A549 (cell line): ENCODE results near the gene CTNNA1. TPM values are rescaled to one million over a fixed set of nuclear protein-coding genes. Genes with fewer than 3 reads are reported as not detected.

Experiments used
- ATAC-seq, 2 experiments: fragments of 200-7000 bp in 1 of 2; fragments of >200 bp in 1 of 2; cut with Nextera tagmentation in 1 of 2; cut with Tn5 transposase in 1 of 2; 3 replicates each; pipeline versions ENCODE4 v1.8.0 to v1.9.1; 2018 to 2020; ENCODE audit warnings: mild to moderate bottlenecking in 1 of 2, moderate library complexity in 1 of 2
- CTCF ChIA-PET: fragments of 300-600 bp; sonication (Branson Sonifier 250); formaldehyde crosslinking; extraction: SDS; loops from one replicate; lab custom pipeline; 2021; ENCODE audit warnings: antibody characterized with exemption, inconsistent platforms; lab: Yijun Ruan, JAX
- POLR2A ChIA-PET: fragments of 350-600 bp; formaldehyde crosslinking; extraction: SDS; loops from one replicate; lab custom pipeline; 2021; ENCODE audit warnings: antibody characterized with exemption, inconsistent platforms; lab: Yijun Ruan, JAX
- DNase-seq, 2 experiments: peaks; one replicate each; pipeline versions ENCODE4 v3.0.0 to v3.0.0-alpha.2; 2011 to 2016; ENCODE audit warnings: low read depth in 1 of 2, low spot score in 1 of 2
- FAIRE-seq: peaks from 2 replicates; lab custom pipeline; 2011; peaks lifted over from hg19 to GRCh38; lab: Jason Lieb, UNC
- H3K27ac ChIP-seq, 2 experiments: fragments of >200 bp; sonication (Bioruptor Twin); formaldehyde crosslinking; 3 replicates each; pipeline ENCODE4 v1.5.1; 2016 to 2017
- H3K4me1 ChIP-seq: fragments of >200 bp; sonication (Bioruptor Twin); formaldehyde crosslinking; 3 replicates; pipeline ENCODE4 v1.6.1; 2016
- H3K4me2 ChIP-seq: fragments of >200 bp; sonication (Bioruptor Twin); formaldehyde crosslinking; 3 replicates; pipeline ENCODE4 v1.6.1; 2016
- H3K4me3 ChIP-seq: fragments of >200 bp; sonication (Bioruptor Twin); formaldehyde crosslinking; 3 replicates; pipeline ENCODE4 v1.5.1; 2016
- H3K9me3 ChIP-seq: fragments of >200 bp; sonication (Bioruptor Twin); formaldehyde crosslinking; 3 replicates; pipeline ENCODE4 v1.6.1; 2016
- BCL3 ChIP-seq: fragments of >200 bp; sonication (Bioruptor Twin); formaldehyde crosslinking; IDR thresholded peaks from 3 replicates; pipeline ENCODE4 v1.6.1; 2016
- BHLHE40 ChIP-seq: IDR thresholded peaks from 2 replicates; pipeline ENCODE4 v1.6.1; 2012; ENCODE audit warnings: low read depth, low read length, inconsistent platforms
- CHD2 ChIP-seq: fragments of 150-350 bp; IDR thresholded peaks from 2 replicates; pipeline ENCODE4 v1.6.1; 2014; ENCODE audit warnings: low read length; ENCODE audit not compliant: partially characterized antibody
- FOSL2 ChIP-seq, 2 experiments: fragments of 450-650 bp in 1 of 2; fragments of >200 bp in 1 of 2; sonication (Bioruptor Twin) in 1 of 2; formaldehyde crosslinking; IDR thresholded peaks; 2 replicates each; pipeline versions ENCODE4 v1.5.0 to v1.6.1; 2016 to 2020; ENCODE audit warnings: mild to moderate bottlenecking in 1 of 2, moderate library complexity in 1 of 2
- GATA3 ChIP-seq: IDR thresholded peaks from 2 replicates; pipeline ENCODE4 v1.6.1; 2012; ENCODE audit warnings: borderline replicate concordance
- HDAC2 ChIP-seq: fragments of 200-600 bp; sonication (generic); IDR thresholded peaks from 2 replicates; pipeline ENCODE4 v1.6.1; 2016
- HES2 ChIP-seq: fragments of >200 bp; sonication (Bioruptor Twin); formaldehyde crosslinking; IDR thresholded peaks from 2 replicates; pipeline ENCODE4 v1.6.1; 2016
- HOXB13 ChIP-seq: fragments of 250-450 bp; sonication (Bioruptor Pico); IDR thresholded peaks from 2 replicates; pipeline ENCODE4 v1.5.0; 2020; ENCODE audit warnings: low read depth, mild to moderate bottlenecking, moderate library complexity
- HOXB5 ChIP-seq: fragments of 250-450 bp; sonication (Bioruptor Pico); IDR thresholded peaks from 2 replicates; pipeline ENCODE4 v1.5.0; 2020; ENCODE audit warnings: mild to moderate bottlenecking, moderate library complexity
- JUN ChIP-seq, 2 experiments: fragments of >200 bp; sonication (Bioruptor Twin); formaldehyde crosslinking; IDR thresholded peaks; 2 replicates in 1 of 2; 3 replicates in 1 of 2; pipeline ENCODE4 v1.6.1; 2016 to 2017
- PHF8 ChIP-seq: fragments of 200-600 bp; sonication (generic); IDR thresholded peaks from 2 replicates; pipeline ENCODE4 v1.6.1; 2016; ENCODE audit warnings: low read depth, mild to moderate bottlenecking, antibody characterized with exemption, moderate library complexity, borderline replicate concordance
- POLR2AphosphoS2 ChIP-seq: conservative IDR thresholded peaks from 2 replicates; pipeline ENCODE4 v1.6.1; 2012; ENCODE audit warnings: low read length, improper control_type of control experiment, inconsistent platforms
- RARB ChIP-seq: fragments of 250-450 bp; sonication (Bioruptor Pico); IDR thresholded peaks from 2 replicates; pipeline ENCODE4 v1.8.0; 2021; ENCODE audit warnings: mild to moderate bottlenecking, moderate library complexity
- RNF2 ChIP-seq: fragments of 200-600 bp; sonication (generic); IDR thresholded peaks from 2 replicates; pipeline ENCODE4 v1.6.1; 2016; ENCODE audit warnings: low read depth, mild to moderate bottlenecking, antibody characterized with exemption, moderate library complexity, borderline replicate concordance
- SMC3 ChIP-seq: fragments of >200 bp; sonication (Bioruptor Twin); formaldehyde crosslinking; IDR thresholded peaks from 3 replicates; pipeline ENCODE4 v1.6.1; 2018; ENCODE audit warnings: inconsistent platforms
- WGBS: methylation state at CpG from one replicate; pipeline ENCODE4 v1.1.6; 2017; ENCODE audit errors: missing lambda C conversion rate; 5-methylcytosine and 5-hydroxymethylcytosine counted together
- polyA plus RNA-seq, 4 experiments: library from polyadenylated mRNA; depleted of rRNA in 3 of 4; stranded (reverse); fragments of >200 nt; fragmentation: RNase III in 1 of 4; extraction: RNeasy Plus Mini Kit Qiagen cat#74134 plus additional on column Dnase treatment in 1 of 4; gene quantifications; 2 replicates in 3 of 4; 3 replicates in 1 of 4; pipeline ENCODE4 v1.2.3, GENCODE V29; 2011 to 2017

CTNNA1 gene
- polyA plus RNA-seq, 2 of the 4 experiments (the other 2 are of a cell fraction): 154 to 184 TPM

- TF ChIP-seq BCL3: no peak
- no peak for TF ChIP-seq HOXB13 (CRISPR knock-in tag)
- TF ChIP-seq GATA3: no peak
- no peak for TF ChIP-seq CHD2
- TF ChIP-seq FOSL2 (IDR thresholded peaks at IDR 0.05): no peak
- TF ChIP-seq FOSL2 (CRISPR knock-in tag; IDR thresholded peaks at IDR 0.05): no peak
- no peak for TF ChIP-seq HOXB5 (CRISPR knock-in tag)
- ChIA-PET POLR2A (no interaction called here), CTCF (interaction anchor here (0.9 kb wide), 1 partner anchor 20 kb away, joined by 3 read pairs; the partner anchor contains the start of gene CTNNA1)
- DNase-seq (no peak), FAIRE-seq (no peak), ATAC-seq (no peak)
- 70% methylated on average over 4 of the region's 4 CpGs for WGBS
- Histone ChIP-seq H3K4me2 (no peak overlapping the region), H3K4me3 (no peak overlapping the region), H3K27ac (no peak overlapping the region), H3K4me1 (0 out of 3 replicates have a peak, but pooled peaks cover 4% of the 10 kb centered on the region), H3K9me3 (no peaks in the 10 kb centered on the region)
Observed at GRCh38 chr5:138732933-138733332, 20.3 kb upstream of the CTNNA1 start.

- DNase-seq (no peak), ATAC-seq (no peak), FAIRE-seq (no peak)
- ChIA-PET POLR2A (no interaction called here), CTCF (no interaction called here)
- H3K4me2 ChIP-seq: no peak overlapping the region
- no peaks in the 10 kb centered on the region for H3K9me3 ChIP-seq
- no peak overlapping the region for H3K27ac ChIP-seq
- H3K4me3 ChIP-seq: no peak overlapping the region
- WGBS: 41% methylated on average over 2 of the region's 2 CpGs
- 0 out of 3 replicates have a peak, but pooled peaks cover 7% of the 10 kb centered on the region for H3K4me1 ChIP-seq
- TF ChIP-seq RARB (CRISPR knock-in tag): no peak
Observed at GRCh38 chr5:138733509-138733908, 19.7 kb upstream of the CTNNA1 start.

GRCh38 chr5:138736293-138736692 lies 16.9 kb upstream of the CTNNA1 start:
- no peak overlapping the region for H3K4me2 ChIP-seq
- CTCF ChIA-PET: interaction anchor here (1.3 kb wide), 1 partner anchor 76 kb away, joined by 3 read pairs; no protein-coding TSS in a partner anchor
- no peaks in the 10 kb centered on the region for H3K9me3 ChIP-seq
- POLR2A ChIA-PET: no interaction called here
- DNase-seq (no peak), ATAC-seq (no peak), FAIRE-seq (no peak)
- TF ChIP-seq HES2 (no peak), PHF8 (no peak), JUN (IDR thresholded peaks at IDR 0.05) (no peak), BHLHE40 (no peak), CHD2 (no peak), SMC3 (no peak), POLR2AphosphoS2 (no peak), HDAC2 (no peak)
- 0 out of 3 replicates have a peak, but pooled peaks cover 7% of the 10 kb centered on the region for H3K4me1 ChIP-seq
- WGBS: 80% methylated on average over 5 of the region's 5 CpGs
- no peak overlapping the region for H3K27ac ChIP-seq
- no peak overlapping the region for H3K4me3 ChIP-seq

- WGBS: 76% methylated on average over 2 of the region's 2 CpGs
- H3K4me1 ChIP-seq: 0 out of 3 replicates have a peak, but pooled peaks cover 7% of the 10 kb centered on the region
- H3K27ac ChIP-seq: no peak overlapping the region
- DNase-seq (no peak), FAIRE-seq (no peak), ATAC-seq (no peak; a peak in 1 of 6 replicates)
- no peak overlapping the region for H3K4me2 ChIP-seq
- POLR2A ChIA-PET: interaction anchor here (0.8 kb wide), 1 partner anchor 15 kb away, joined by 4 read pairs; the partner anchor contains the start of gene CTNNA1
- TF ChIP-seq RNF2: no peak
- no peaks in the 10 kb centered on the region for H3K9me3 ChIP-seq
- H3K4me3 ChIP-seq: no peak overlapping the region
- CTCF ChIA-PET: no interaction called here
Observed at GRCh38 chr5:138737494-138738265, 15.5 kb upstream of the CTNNA1 start.
